GM23248 (cell line): ENCODE data around the gene AJAP1. TPM values are rescaled to one million over a fixed set of nuclear protein-coding genes. Genes with fewer than 3 reads are reported as not detected.

Experiments
- DNase-seq: peaks from one replicate; pipeline ENCODE4 v3.0.0-alpha.2; 2015
- H2AFZ ChIP-seq: fragments of 200-600 bp; sonication (generic); 2 replicates; pipeline ENCODE4 v1.6.1; 2016; ENCODE audit warnings: antibody characterized with exemption
- H3F3A ChIP-seq: fragments of 200-600 bp; sonication (generic); 2 replicates; pipeline ENCODE4 v1.6.1; 2016; ENCODE audit warnings: mild to moderate bottlenecking, antibody characterized with exemption, mixed run types; ENCODE audit not compliant: insufficient read depth
- H3K27ac ChIP-seq: fragments of 200-600 bp; sonication (generic); 2 replicates; pipeline ENCODE4 v1.5.1; 2016; ENCODE audit warnings: mild to moderate bottlenecking
- H3K27me3 ChIP-seq: fragments of 200-600 bp; sonication (generic); replicated peaks from 2 replicates; pipeline ENCODE4 v1.6.1; 2016; ENCODE audit warnings: mild to moderate bottlenecking; ENCODE audit not compliant: insufficient read depth
- H3K36me3 ChIP-seq: fragments of 200-600 bp; sonication (generic); 2 replicates; pipeline ENCODE4 v1.6.1; 2016; ENCODE audit warnings: low read depth, mild to moderate bottlenecking
- H3K4me1 ChIP-seq: fragments of 200-600 bp; sonication (generic); 2 replicates; pipeline ENCODE4 v1.6.1; 2016; ENCODE audit warnings: mild to moderate bottlenecking; ENCODE audit not compliant: insufficient read depth
- H3K4me2 ChIP-seq: fragments of 200-600 bp; sonication (generic); one replicate; pipeline ENCODE4 v1.6.1; 2016; ENCODE audit warnings: mild to moderate bottlenecking; ENCODE audit not compliant: unreplicated experiment
- H3K4me3 ChIP-seq: fragments of 200-600 bp; sonication (generic); 2 replicates; pipeline ENCODE4 v1.5.1; 2016; ENCODE audit warnings: mild to moderate bottlenecking
- H3K79me2 ChIP-seq: fragments of 200-600 bp; sonication (generic); 2 replicates; pipeline ENCODE4 v1.6.1; 2016; ENCODE audit warnings: mild to moderate bottlenecking; ENCODE audit not compliant: insufficient read depth
- H3K9ac ChIP-seq: fragments of 200-600 bp; sonication (generic); 2 replicates; pipeline ENCODE4 v1.6.1; 2016; ENCODE audit warnings: mild to moderate bottlenecking
- H3K9me2 ChIP-seq: fragments of 200-600 bp; sonication (generic); 2 replicates; pipeline ENCODE4 v1.6.1; 2016; ENCODE audit warnings: mixed run types, mild to moderate bottlenecking, moderate library complexity; ENCODE audit not compliant: insufficient read depth
- H3K9me3 ChIP-seq: fragments of 200-600 bp; sonication (generic); one replicate; pipeline ENCODE4 v1.6.1; 2017; ENCODE audit warnings: low read depth
- H4K20me1 ChIP-seq: fragments of 200-600 bp; sonication (generic); 2 replicates; pipeline ENCODE4 v1.6.0; 2016; ENCODE audit not compliant: insufficient read depth
- EZH2 ChIP-seq: fragments of 200-600 bp; sonication (generic); IDR thresholded peaks from 2 replicates; pipeline ENCODE4 v1.6.1; 2018; ENCODE audit warnings: antibody characterized with exemption, mild to moderate bottlenecking; ENCODE audit not compliant: insufficient read depth, poor library complexity, severe bottlenecking
- EZH2phosphoT487 ChIP-seq: fragments of 200-600 bp; sonication (generic); IDR thresholded peaks from 2 replicates; pipeline ENCODE4 v1.6.1; 2018; ENCODE audit warnings: antibody characterized with exemption, moderate library complexity, mild to moderate bottlenecking, low read depth; ENCODE audit not compliant: insufficient read depth
- WGBS, 2 experiments: methylation state at CpG; one replicate each; pipeline ENCODE4 v1.1.6; 2015 to 2017; ENCODE audit warnings: low lambda C conversion rate in 2 of 2, low coverage in 1 of 2; ENCODE audit errors: missing lambda C conversion rate in 2 of 2; 5-methylcytosine and 5-hydroxymethylcytosine counted together
- in situ Hi-C: fragments of 300-500 bp; cut with MboI; formaldehyde crosslinking; loops from 2 replicates; pipeline ENCODE4 v1.15.0; 2020
- polyA plus RNA-seq: library from polyadenylated mRNA; unstranded; fragments of >200 nt; fragmentation: Nextera tagmentation; extraction: Ambion mirVana; gene quantifications from 2 replicates; pipeline ENCODE4 v1.2.1, GENCODE V29; 2016
- total RNA-seq: library from RNA; depleted of rRNA; stranded (reverse); fragments of >200 nt; shearing (Covaris generic); gene quantifications from 2 replicates; pipeline ENCODE4 v1.2.3, GENCODE V29; 2014

Gene AJAP1
- total and polyA plus RNA-seq, 2 experiments from 2014 or later, result 0.03 to 0.86 TPM

DNA sequence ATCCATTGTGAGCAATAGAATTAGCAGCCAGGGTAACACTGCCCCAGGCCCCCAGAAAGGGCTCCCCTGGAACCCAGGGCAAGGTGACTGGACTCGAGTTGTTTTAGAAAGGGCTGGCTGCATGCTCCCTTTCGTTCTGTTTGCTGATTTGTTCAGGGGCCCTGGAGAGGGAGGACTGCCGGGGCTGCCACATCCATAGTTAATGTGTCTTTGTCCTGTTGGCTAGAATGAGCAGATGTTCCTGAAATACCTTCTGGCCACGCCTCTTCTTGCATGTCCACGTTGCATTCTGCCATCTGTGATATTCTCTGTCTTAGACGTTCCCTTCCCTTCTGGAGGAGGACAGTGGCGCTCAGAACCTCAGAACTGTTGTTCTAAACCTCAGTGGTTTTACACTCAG lies 118.8 kb downstream of the AJAP1 start:
- no peaks in the 10 kb centered on the region for H4K20me1 ChIP-seq
- no peak overlapping the region for H3K4me2 ChIP-seq
- no peaks in the 10 kb centered on the region for H3K27me3 ChIP-seq
- DNase-seq, result no peak
- no peaks in the 10 kb centered on the region for H3K4me1 ChIP-seq
- H3K9ac ChIP-seq, result no peak overlapping the region
- TF ChIP-seq EZH2 (no peak), EZH2phosphoT487 (no peak)
- no peaks in the 10 kb centered on the region for H3K36me3 ChIP-seq
- H3F3A ChIP-seq, result no peaks in the 10 kb centered on the region
- no peaks in the 10 kb centered on the region for H3K79me2 ChIP-seq
- H3K4me3 ChIP-seq, result no peak overlapping the region
- in situ Hi-C loops, result no loop called here
- H2AFZ ChIP-seq, result no peak overlapping the region
- no peak overlapping the region for H3K27ac ChIP-seq
- H3K9me3 ChIP-seq, result no peaks in the 10 kb centered on the region
- no peaks in the 10 kb centered on the region for H3K9me2 ChIP-seq
- WGBS, 2 experiments, result 15% methylated on average over 7 of the region's 7 CpGs

DNA sequence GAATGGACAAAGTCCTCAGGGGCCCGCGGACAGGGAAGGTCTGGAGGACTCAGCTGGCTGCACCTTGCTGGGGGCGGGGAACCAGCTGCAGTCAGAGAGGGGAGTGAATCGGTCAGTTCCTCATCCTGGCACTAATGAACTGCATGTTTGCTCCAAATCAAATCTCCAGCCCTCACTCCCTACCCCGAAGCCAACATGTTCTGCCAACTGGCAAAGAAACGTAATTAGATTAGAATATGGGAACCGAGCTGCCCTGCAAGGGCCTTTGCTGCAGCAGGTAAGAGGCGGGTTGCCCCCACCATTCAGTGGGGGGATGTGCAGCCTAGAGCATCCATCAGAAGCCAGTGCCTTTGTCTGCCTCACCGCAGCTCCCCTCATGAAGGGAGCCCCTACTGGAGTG lies 121.1 kb downstream of the AJAP1 start:
- no peak overlapping the region for H2AFZ ChIP-seq
- no peak for DNase-seq
- no peaks in the 10 kb centered on the region for H3F3A ChIP-seq
- no peaks in the 10 kb centered on the region for H3K9me2 ChIP-seq
- in situ Hi-C loops, result no loop called here
- H3K27ac ChIP-seq, result no peak overlapping the region
- TF ChIP-seq EZH2phosphoT487 (no peak), EZH2 (no peak)
- WGBS, 2 experiments, result 26 to 30% methylated on average over 9 of the region's 9 CpGs
- H3K4me1 ChIP-seq, result no peaks in the 10 kb centered on the region
- no peak overlapping the region for H3K4me3 ChIP-seq
- H3K79me2 ChIP-seq, result no peaks in the 10 kb centered on the region
- H3K36me3 ChIP-seq, result no peaks in the 10 kb centered on the region
- H4K20me1 ChIP-seq, result no peaks in the 10 kb centered on the region
- H3K4me2 ChIP-seq, result no peak overlapping the region
- H3K9me3 ChIP-seq, result no peaks in the 10 kb centered on the region
- H3K9ac ChIP-seq, result no peak overlapping the region
- no peaks in the 10 kb centered on the region for H3K27me3 ChIP-seq

DNA sequence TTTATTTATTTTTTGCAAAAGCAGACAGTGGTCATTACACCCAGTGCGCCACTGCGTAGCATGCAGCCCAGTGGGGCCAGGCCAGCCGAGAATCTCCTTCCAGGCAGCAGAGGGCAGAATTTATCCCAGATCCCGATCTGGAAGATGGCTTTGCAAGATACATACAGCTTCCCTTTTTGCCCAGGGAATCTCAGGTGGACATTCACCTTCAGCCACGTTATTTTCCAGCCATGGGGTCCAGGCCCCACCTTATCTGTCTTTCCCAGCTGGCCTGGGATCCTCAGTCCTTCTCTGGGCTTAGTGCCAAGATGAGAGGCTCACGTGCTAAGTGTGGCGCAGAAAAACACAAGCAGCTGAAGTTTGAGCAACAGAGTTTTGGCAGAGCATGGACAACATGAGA lies 123.6 kb downstream of the AJAP1 start:
- Histone ChIP-seq H3K9me2 (no peaks in the 10 kb centered on the region), H3F3A (no peaks in the 10 kb centered on the region), H3K9ac (no peak overlapping the region), H3K27ac (no peak overlapping the region), H3K4me3 (no peak overlapping the region), H3K79me2 (no peaks in the 10 kb centered on the region), H4K20me1 (no peaks in the 10 kb centered on the region), H3K9me3 (no peaks in the 10 kb centered on the region), H3K27me3 (no peaks in the 10 kb centered on the region), H2AFZ (no peak overlapping the region), H3K36me3 (no peaks in the 10 kb centered on the region), H3K4me2 (no peak overlapping the region), H3K4me1 (no peaks in the 10 kb centered on the region)
- TF ChIP-seq EZH2phosphoT487 (no peak), EZH2 (no peak)
- in situ Hi-C loops, result no loop called here
- WGBS, 2 experiments, result 20 to 28% methylated on average over 7 of the region's 7 CpGs
- no peak for DNase-seq

GRCh38 chr1:4781646-4782045 lies 127.2 kb downstream of the AJAP1 start:
- Histone ChIP-seq H3K27me3 (no peaks in the 10 kb centered on the region), H3K4me1 (no peaks in the 10 kb centered on the region), H3K9me3 (no peaks in the 10 kb centered on the region), H3K9me2 (no peaks in the 10 kb centered on the region), H3F3A (no peaks in the 10 kb centered on the region), H3K4me3 (no peak overlapping the region), H3K36me3 (no peaks in the 10 kb centered on the region), H3K27ac (no peak overlapping the region), H3K4me2 (no peak overlapping the region), H3K9ac (no peak overlapping the region), H2AFZ (no peak overlapping the region), H3K79me2 (no peaks in the 10 kb centered on the region), H4K20me1 (no peaks in the 10 kb centered on the region)
- in situ Hi-C loops, result no loop called here
- TF ChIP-seq EZH2 (no peak), EZH2phosphoT487 (no peak)
- DNase-seq, result no peak
- 56 to 58% methylated on average over 14 of the region's 14 CpGs for WGBS, 2 experiments

DNA sequence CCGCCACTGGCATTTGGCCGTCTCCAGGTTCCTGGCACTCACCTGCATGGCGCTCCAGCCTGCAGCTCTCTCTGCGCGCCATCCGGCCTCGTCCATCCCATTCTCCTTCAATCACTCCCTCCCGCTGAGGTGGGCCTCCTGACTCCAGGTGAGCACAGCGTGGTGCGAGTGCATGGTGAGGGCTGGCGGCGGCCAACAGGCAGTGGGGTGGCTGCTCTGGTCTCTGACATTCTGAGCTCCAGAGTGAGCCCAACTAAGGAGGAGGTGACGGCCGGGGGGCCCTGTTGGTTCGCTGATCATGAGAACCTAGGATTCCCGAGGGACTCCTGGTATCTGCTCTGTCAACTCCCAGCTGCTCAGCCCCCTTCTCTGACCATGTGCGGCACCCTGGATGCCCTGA lies 130.4 kb downstream of the AJAP1 start:
- DNase-seq, result no peak
- Histone ChIP-seq H3F3A (no peaks in the 10 kb centered on the region), H3K4me3 (no peak overlapping the region), H3K36me3 (no peaks in the 10 kb centered on the region), H2AFZ (no peak overlapping the region), H3K4me2 (no peak overlapping the region), H4K20me1 (no peaks in the 10 kb centered on the region), H3K9ac (no peak overlapping the region), H3K27me3 (no peaks in the 10 kb centered on the region), H3K9me2 (no peaks in the 10 kb centered on the region), H3K4me1 (no peaks in the 10 kb centered on the region), H3K79me2 (no peaks in the 10 kb centered on the region), H3K9me3 (no peaks in the 10 kb centered on the region), H3K27ac (no peak overlapping the region)
- 39 to 54% methylated on average over 16 to 17 of the region's 17 CpGs for WGBS, 2 experiments
- TF ChIP-seq EZH2phosphoT487 (no peak), EZH2 (no peak)
- in situ Hi-C loops, result no loop called here
